HepG2 (cell line): ENCODE measurements around the gene NEK6. TPM values are rescaled to one million over a fixed set of nuclear protein-coding genes. Genes with fewer than 3 reads are reported as not detected.
A peak's percentile ranks its signal among the peaks of the same experiment; 100 is the strongest.

Experiments
- ARNTL ChIP-seq: sonication (generic); formaldehyde crosslinking; IDR thresholded peaks from 2 replicates; pipeline ENCODE4 v1.4.0; 2020; ENCODE audit warnings: mild to moderate bottlenecking, missing genetic modification reagents
- ELF3 ChIP-seq: IDR thresholded peaks from 2 replicates; pipeline ENCODE4 v1.6.1; 2016; ENCODE audit warnings: missing genetic modification reagents, missing compliant biosample characterization
- FOXM1 ChIP-seq: sonication (generic); formaldehyde crosslinking; IDR thresholded peaks from 2 replicates; pipeline ENCODE4 v1.5.0; 2020; ENCODE audit warnings: missing genetic modification reagents
- GABPA ChIP-seq, 2 experiments: IDR thresholded peaks; 2 replicates each; pipeline ENCODE4 v1.6.1; 2011 to 2016; ENCODE audit warnings: low read depth in 2 of 2, low read length in 1 of 2, missing biosample characterization in 1 of 2, missing genetic modification characterization in 1 of 2
- GLMP ChIP-seq: sonication (generic); formaldehyde crosslinking; IDR thresholded peaks from 2 replicates; pipeline ENCODE4 v1.9.0; 2021; ENCODE audit warnings: missing genetic modification reagents, mild to moderate bottlenecking, borderline replicate concordance
- HNF4A ChIP-seq: sonication (generic); formaldehyde crosslinking; IDR thresholded peaks from 2 replicates; pipeline ENCODE4 v1.4.0; 2020; ENCODE audit warnings: missing genetic modification reagents
- KLF16 ChIP-seq, 2 experiments: sonication (generic) in 1 of 2; formaldehyde crosslinking in 1 of 2; IDR thresholded peaks; 2 replicates each; pipeline versions ENCODE4 v1.6.1 to v1.8.0; 2016 to 2023; ENCODE audit warnings: missing genetic modification reagents in 2 of 2, missing compliant biosample characterization in 1 of 2
- LCORL ChIP-seq, 2 experiments: fragments of 450-650 bp in 1 of 2; sonication (generic) in 1 of 2; formaldehyde crosslinking in 1 of 2; IDR thresholded peaks; 2 replicates each; pipeline versions ENCODE4 v1.5.0 to v1.6.1; 2017 to 2020; ENCODE audit warnings: antibody characterized with exemption in 1 of 2, missing genetic modification reagents in 1 of 2
- MXI1 ChIP-seq: IDR thresholded peaks from 3 replicates; pipeline ENCODE4 v1.6.1; 2012; ENCODE audit warnings: low read depth, low read length, inconsistent platforms, borderline replicate concordance
- NR0B2 ChIP-seq: sonication (generic); formaldehyde crosslinking; IDR thresholded peaks from 2 replicates; pipeline ENCODE4 v1.4.0; 2020; ENCODE audit warnings: mild to moderate bottlenecking, missing genetic modification reagents
- NR2F6 ChIP-seq, 2 experiments: IDR thresholded peaks; 2 replicates each; pipeline ENCODE4 v1.6.1; 2016; ENCODE audit warnings: antibody characterized with exemption in 1 of 2, mild to moderate bottlenecking in 1 of 2
- PAF1 ChIP-seq: IDR thresholded peaks from 2 replicates; pipeline ENCODE4 v1.6.1; 2016; ENCODE audit warnings: missing genetic modification reagents, missing compliant biosample characterization
- PTBP1 ChIP-seq: fragments of 200-400 bp; formaldehyde crosslinking; IDR thresholded peaks from 2 replicates; pipeline ENCODE4 v1.6.1; 2018; ENCODE audit warnings: low read length, low read depth; ENCODE audit not compliant: poor library complexity, severe bottlenecking
- RARA ChIP-seq: IDR thresholded peaks from 2 replicates; pipeline ENCODE4 v1.6.1; 2016; ENCODE audit warnings: missing genetic modification reagents, missing compliant biosample characterization
- RFX3 ChIP-seq: IDR thresholded peaks from 2 replicates; pipeline ENCODE4 v1.6.1; 2016; ENCODE audit warnings: missing biosample characterization, missing genetic modification reagents
- RFX5 ChIP-seq: IDR thresholded peaks from 2 replicates; pipeline ENCODE4 v1.6.1; 2011; ENCODE audit warnings: low read depth, low read length, improper control_type of control experiment
- SSRP1 ChIP-seq: IDR thresholded peaks from 2 replicates; pipeline ENCODE4 v1.6.1; 2016; ENCODE audit warnings: control low read depth
- ZNF362 ChIP-seq: sonication (generic); formaldehyde crosslinking; IDR thresholded peaks from 2 replicates; pipeline ENCODE4 v1.4.0; 2020; ENCODE audit warnings: missing genetic modification reagents, mild to moderate bottlenecking, borderline replicate concordance
- ZNF432 ChIP-seq: sonication (generic); formaldehyde crosslinking; IDR thresholded peaks from 2 replicates; pipeline ENCODE4 v1.5.0; 2020; ENCODE audit warnings: missing genetic modification reagents, mild to moderate bottlenecking, borderline replicate concordance
- ZNF780A ChIP-seq: sonication (generic); formaldehyde crosslinking; IDR thresholded peaks from 2 replicates; pipeline ENCODE4 v1.8.0; 2022; ENCODE audit warnings: mild to moderate bottlenecking, missing genetic modification reagents, moderate library complexity
- ZSCAN25 ChIP-seq: sonication (generic); formaldehyde crosslinking; IDR thresholded peaks from 2 replicates; pipeline ENCODE4 v1.8.0; 2022; ENCODE audit warnings: mild to moderate bottlenecking, missing genetic modification reagents
- ZSCAN9 ChIP-seq: IDR thresholded peaks from 2 replicates; pipeline ENCODE4 v1.6.1; 2016; ENCODE audit warnings: borderline replicate concordance
- polyA plus RNA-seq, 8 experiments: library from polyadenylated mRNA; depleted of rRNA in 3 of 8; stranded (reverse) in 7 of 8; unstranded in 1 of 8; fragments of >200 nt; fragmentation: Illumina TruSeq in 4 of 8; extraction: Trizol in 4 of 8; gene quantifications; 2 replicates each; pipeline versions ENCODE4 v1.2.1 to v1.2.3, GENCODE V29; 2011 to 2016; ENCODE audit warnings: low read depth in 4 of 8, missing spikeins in 1 of 8, mixed read lengths in 1 of 8; ENCODE audit not compliant: insufficient read depth in 1 of 8
- total RNA-seq, 5 experiments: library from RNA; depleted of rRNA; stranded (reverse); fragments of >200 nt; fragmentation: Illumina TruSeq; extraction: Trizol; gene quantifications; 2 replicates each; pipeline ENCODE4 v1.2.3, GENCODE V29; 2016; ENCODE audit warnings: low read depth in 1 of 5

Gene NEK6
- total and polyA plus RNA-seq, 2 of the 13 experiments (the other 11 are each of a cell fraction or from before 2014, with no cell fraction given), result 30.4 to 119 TPM

- TF ChIP-seq NR0B2 (peak; percentile 74; the same call in 1 of the 2 replicates), SSRP1 (no peak), GLMP (CRISPR knock-in tag) (no peak), NR2F6 (IDR thresholded peaks at IDR 0.05) (peak; percentile 78), NR2F6 (CRISPR knock-in tag; IDR thresholded peaks at IDR 0.05) (peak; percentile 87), ZSCAN9 (CRISPR knock-in tag) (peak; percentile 69), ZNF780A (CRISPR knock-in tag) (peak; percentile 54), RFX5 (0 out of 2 replicates have a peak, but pooled peaks have one; percentile 18), ZSCAN25 (CRISPR knock-in tag) (peak; percentile 66; the same call in 1 of the 2 replicates), HNF4A (CRISPR knock-in tag) (peak; percentile 100), GABPA (IDR thresholded peaks at IDR 0.05; ENCODE audit: low read depth, low read length) (no peak), GABPA (CRISPR knock-in tag; IDR thresholded peaks at IDR 0.05; ENCODE audit: low read depth) (0 out of 2 replicates have a peak, but pooled peaks have one; percentile 57), RARA (CRISPR knock-in tag) (peak; percentile 89), KLF16 (CRISPR knock-in tag; IDR thresholded peaks at IDR 0.05) (peak in 1 of 2 experiments; percentile 94; a peak in 2 of 4 replicates), ELF3 (CRISPR knock-in tag) (peak; percentile 86), PAF1 (CRISPR knock-in tag) (no peak), RFX3 (CRISPR knock-in tag) (no peak), PTBP1 (peak; percentile 44), LCORL (IDR thresholded peaks at IDR 0.05) (no peak; the same call in 1 of the 2 replicates), LCORL (CRISPR knock-in tag; IDR thresholded peaks at IDR 0.05) (peak; percentile 100), MXI1 (peak; percentile 56; the same call in 1 of the 3 replicates), ZNF432 (no peak), ARNTL (CRISPR knock-in tag) (peak; percentile 64; the same call in 1 of the 2 replicates), ZNF362 (peak; percentile 72), FOXM1 (CRISPR knock-in tag) (no peak)
Measured at GRCh38 chr9:124222918-124223720, 34.6 kb upstream of the NEK6 start (continued).
